HepG2 (cell line): ENCODE data around the gene AGAP1. TPM values are rescaled to one million over a fixed set of nuclear protein-coding genes. Genes with fewer than 3 reads are reported as not detected.

ENCODE experiments used
- DMAP1 ChIP-seq: IDR thresholded peaks from 2 replicates; pipeline ENCODE4 v1.6.1; 2016
- KIAA2018 ChIP-seq: sonication (generic); formaldehyde crosslinking; IDR thresholded peaks from 2 replicates; pipeline ENCODE4 v1.5.0; 2020; ENCODE audit warnings: mild to moderate bottlenecking, missing genetic modification reagents, borderline replicate concordance
- MTF1 ChIP-seq: sonication (generic); formaldehyde crosslinking; IDR thresholded peaks from 2 replicates; pipeline ENCODE4 v1.5.0; 2020; ENCODE audit warnings: missing genetic modification reagents
- WIZ ChIP-seq: sonication (generic); formaldehyde crosslinking; IDR thresholded peaks from 2 replicates; pipeline ENCODE4 v1.5.1; 2020; ENCODE audit warnings: mild to moderate bottlenecking, missing genetic modification reagents
- ZBTB40 ChIP-seq, 2 experiments: fragments of 450-650 bp in 1 of 2; sonication (generic) in 1 of 2; formaldehyde crosslinking in 1 of 2; IDR thresholded peaks; 2 replicates each; pipeline versions ENCODE4 v1.6.1 to v1.8.0; 2016 to 2022; ENCODE audit warnings: antibody characterized with exemption in 1 of 2, mild to moderate bottlenecking in 1 of 2, missing genetic modification reagents in 1 of 2
- ZNF414 ChIP-seq: sonication (generic); formaldehyde crosslinking; IDR thresholded peaks from 2 replicates; pipeline ENCODE4 v1.5.0; 2020; ENCODE audit warnings: missing genetic modification reagents
- ZNF550 ChIP-seq: sonication (generic); formaldehyde crosslinking; IDR thresholded peaks from 2 replicates; pipeline ENCODE4 v1.4.0; 2020; ENCODE audit warnings: mild to moderate bottlenecking, missing genetic modification reagents, borderline replicate concordance
- ZNF556 ChIP-seq: sonication (generic); formaldehyde crosslinking; IDR thresholded peaks from 2 replicates; pipeline ENCODE4 v1.4.0; 2020; ENCODE audit warnings: mild to moderate bottlenecking, missing genetic modification reagents, borderline replicate concordance
- ZNF619 ChIP-seq: sonication (generic); formaldehyde crosslinking; IDR thresholded peaks from 2 replicates; pipeline ENCODE4 v1.4.0; 2020; ENCODE audit warnings: mild to moderate bottlenecking, missing genetic modification reagents
- polyA plus RNA-seq, 8 experiments: library from polyadenylated mRNA; depleted of rRNA in 3 of 8; stranded (reverse) in 7 of 8; unstranded in 1 of 8; fragments of >200 nt; fragmentation: Illumina TruSeq in 4 of 8; extraction: Trizol in 4 of 8; gene quantifications; 2 replicates each; pipeline versions ENCODE4 v1.2.1 to v1.2.3, GENCODE V29; 2011 to 2016; ENCODE audit warnings: low read depth in 4 of 8, missing spikeins in 1 of 8, mixed read lengths in 1 of 8; ENCODE audit not compliant: insufficient read depth in 1 of 8
- total RNA-seq, 5 experiments: library from RNA; depleted of rRNA; stranded (reverse); fragments of >200 nt; fragmentation: Illumina TruSeq; extraction: Trizol; gene quantifications; 2 replicates each; pipeline ENCODE4 v1.2.3, GENCODE V29; 2016; ENCODE audit warnings: low read depth in 1 of 5

The AGAP1 gene
- total and polyA plus RNA-seq, 2 of the 13 experiments (the other 11 are each of a cell fraction or from before 2014, with no cell fraction given) = 21.2 to 32.7 TPM

GRCh38 chr2:236078297-236079255 is 584.7 kb downstream of the AGAP1 start (continued):
- no peak for TF ChIP-seq ZBTB40 (IDR thresholded peaks at IDR 0.05)
- no peak for TF ChIP-seq ZBTB40 (CRISPR knock-in tag; IDR thresholded peaks at IDR 0.05)
- TF ChIP-seq ZNF414 (CRISPR knock-in tag) = no peak
- no peak for TF ChIP-seq ZNF556
- TF ChIP-seq MTF1 (CRISPR knock-in tag) = no peak
- TF ChIP-seq ZNF619 (CRISPR knock-in tag) = no peak
- no peak for TF ChIP-seq KIAA2018 (CRISPR knock-in tag)
- no peak for TF ChIP-seq WIZ (CRISPR knock-in tag)
- no peak for TF ChIP-seq DMAP1 (CRISPR knock-in tag)
- TF ChIP-seq ZNF550 (CRISPR knock-in tag) = no peak
